Activated CD4-positive, alpha-beta T cell treated with anti-CD3 and anti-CD28 coated beads, Interleukin-2, amount 10 ng/mL, durations not matched to agents 7 days and 5 days (primary cell): ENCODE measurements around the gene FADS3. TPM values are rescaled to one million over a fixed set of nuclear protein-coding genes. Genes with fewer than 3 reads are reported as not detected.

Source experiments
- CTCF ChIA-PET: fragments of 350-600 bp; sonication (Branson Sonifier 250); formaldehyde crosslinking; loops from one replicate; lab custom pipeline; 2021; ENCODE audit warnings: antibody characterized with exemption; lab: Charles Lee
- POLR2A ChIA-PET: fragments of 350-600 bp; sonication (Branson Sonifier 250); formaldehyde crosslinking; loops from one replicate; lab custom pipeline; 2021; ENCODE audit warnings: antibody characterized with exemption; lab: Charles Lee
- DNase-seq: peaks from one replicate; pipeline ENCODE4 v3.0.0-alpha.2; 2020
- H3K27ac Mint-ChIP-seq: one replicate; pipeline ENCODE4 v1.8.0; 2021; ENCODE audit warnings: mild to moderate bottlenecking, moderate library complexity, mixed read lengths
- H3K27me3 Mint-ChIP-seq: one replicate; pipeline ENCODE4 v1.8.0; 2021; ENCODE audit warnings: mixed read lengths
- H3K36me3 Mint-ChIP-seq: one replicate; pipeline ENCODE4 v1.8.0; 2021; ENCODE audit warnings: low read depth, mixed read lengths
- H3K4me1 Mint-ChIP-seq: one replicate; pipeline ENCODE4 v1.8.0; 2021; ENCODE audit warnings: mixed read lengths
- H3K4me3 Mint-ChIP-seq: one replicate; pipeline ENCODE4 v1.8.0; 2021; ENCODE audit warnings: mild to moderate bottlenecking, moderate library complexity, mixed read lengths
- H3K9me3 Mint-ChIP-seq: one replicate; pipeline ENCODE4 v1.8.0; 2021; ENCODE audit warnings: mixed read lengths
- microRNA-seq: library from miRNA; unstranded; fragments of <30 nt; microRNA quantifications from one replicate; pipeline ENCODE4 v1.2.0, GENCODE V29; 2021; ENCODE audit warnings: borderline microRNAs expressed, borderline replicate concordance
- total RNA-seq, 2 experiments: library from RNA; stranded (reverse); gene quantifications; one replicate each; pipeline ENCODE4 v1.2.3, GENCODE V29; 2021

The FADS3 gene
- total RNA-seq, 2 experiments from 2014 or later, result 2.9 to 3.7 TPM

DNA sequence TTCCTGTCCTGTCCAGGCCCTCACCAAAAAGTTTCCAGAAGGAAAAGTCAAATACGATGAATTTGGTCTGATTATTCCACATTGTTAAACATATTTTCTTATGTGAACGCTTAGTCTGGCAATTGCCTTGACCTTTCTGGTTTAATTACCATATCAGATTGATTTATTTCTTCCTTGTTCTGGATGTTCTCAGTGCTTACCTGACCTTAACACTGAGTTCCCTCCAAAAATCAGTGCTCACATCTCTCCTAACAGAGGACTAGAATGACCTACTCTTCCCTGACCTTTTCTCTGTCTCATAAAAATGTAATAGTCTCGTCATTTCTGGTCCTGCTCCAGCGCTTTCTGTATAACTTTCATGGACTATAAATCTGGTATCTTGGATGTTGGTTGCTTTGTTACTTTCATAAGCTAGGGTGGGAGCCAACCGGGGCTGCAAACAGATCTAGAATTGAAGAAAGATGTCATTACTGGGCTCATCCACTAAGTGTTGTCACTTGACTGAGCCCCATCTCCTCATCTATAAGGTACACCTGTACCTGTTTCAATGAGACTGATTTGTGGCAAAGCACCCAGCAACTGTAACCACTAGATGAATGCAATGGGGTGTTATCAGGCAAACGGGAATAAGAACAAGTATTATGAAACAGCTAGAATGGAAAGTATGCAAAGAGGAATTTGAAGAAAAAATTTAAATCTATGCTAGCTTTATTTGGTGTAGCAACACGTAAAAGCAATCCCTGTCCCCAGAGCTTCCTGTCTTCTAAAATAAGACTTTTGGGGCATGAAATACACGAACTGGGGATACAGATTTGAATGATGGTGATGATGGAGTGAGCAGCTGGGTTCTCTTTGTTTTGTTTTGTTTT, 60.9 kb downstream of the FADS3 start:
- CTCF ChIA-PET, result interaction anchor here (1.1 to 3.3 kb wide), 3 partner anchors 12 to 32 kb away, joined by 3 to 12 read pairs (median 11); no protein-coding TSS in a partner anchor
- Mint-ChIP-seq H3K9me3 (no peaks in the 10 kb centered on the region), H3K27me3 (peaks cover 4% of the 10 kb centered on the region), H3K4me3 (peak overlapping the region; percentile 85), H3K36me3 (peaks cover 22% of the 10 kb centered on the region), H3K4me1 (peaks cover 65% of the 10 kb centered on the region), H3K27ac (peak overlapping the region; percentile 63)
- POLR2A ChIA-PET, result interaction anchor here (2.3 kb wide), 1 partner anchor 15 kb away, joined by 9 read pairs; no protein-coding TSS in a partner anchor
- DNase-seq, result no peak

DNA sequence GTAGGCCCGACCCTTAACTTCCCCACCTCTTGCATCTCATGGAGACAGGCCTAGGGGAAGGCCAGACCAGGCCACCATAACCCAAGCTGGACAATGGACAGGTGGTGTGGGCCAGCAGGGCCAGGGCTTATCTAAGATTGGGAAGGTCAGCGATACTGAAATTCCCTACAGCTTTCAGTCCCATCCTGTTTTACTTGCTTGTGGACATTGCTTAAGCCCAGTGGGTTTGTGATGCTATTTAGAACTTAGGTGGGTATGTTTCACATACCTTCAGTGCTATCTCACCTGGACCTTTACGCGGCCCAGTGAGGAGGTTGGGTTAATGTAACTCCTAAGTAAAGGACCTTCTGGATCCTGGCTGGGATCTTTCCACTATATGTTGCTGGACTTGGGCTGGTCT, 61.5 kb downstream of the FADS3 start:
- POLR2A ChIA-PET, result interaction anchor here (2.3 kb wide), 1 partner anchor 14 kb away, joined by 9 read pairs; no protein-coding TSS in a partner anchor
- Mint-ChIP-seq H3K9me3 (no peaks in the 10 kb centered on the region), H3K4me3 (peak overlapping the region; percentile 85), H3K27me3 (peaks cover 4% of the 10 kb centered on the region), H3K36me3 (peaks cover 20% of the 10 kb centered on the region), H3K4me1 (peaks cover 61% of the 10 kb centered on the region), H3K27ac (peak overlapping the region; percentile 93)
- CTCF ChIA-PET, result interaction anchor here (1.2 to 3.3 kb wide), 3 partner anchors 14 to 37 kb away, joined by 3 to 42 read pairs (median 12); partner anchors contain the start of genes FADS1 and FEN1
- DNase-seq, result no peak

GRCh38 chr11:61828629-61829407, 62.5 kb downstream of the FADS3 start:
- H3K27me3 Mint-ChIP-seq, result peaks cover 6% of the 10 kb centered on the region
- ChIA-PET POLR2A (interaction anchor here (0.6 to 2.3 kb wide), 3 partner anchors 13 to 118 kb away, joined by 3 to 9 read pairs (median 3); no protein-coding TSS in a partner anchor), CTCF (interaction anchor here (0.6 to 3.3 kb wide), 11 partner anchors 9 to 596 kb away, joined by 3 to 42 read pairs (median 3); partner anchors contain the start of genes FADS1, FEN1 and TMEM258)
- H3K36me3 Mint-ChIP-seq, result peaks cover 13% of the 10 kb centered on the region
- no peaks in the 10 kb centered on the region for H3K9me3 Mint-ChIP-seq
- H3K27ac Mint-ChIP-seq, result peak overlapping the region; percentile 93
- DNase-seq, result peak; percentile 55
- peak overlapping the region; percentile 85 for H3K4me3 Mint-ChIP-seq
- peaks cover 51% of the 10 kb centered on the region for H3K4me1 Mint-ChIP-seq

DNA sequence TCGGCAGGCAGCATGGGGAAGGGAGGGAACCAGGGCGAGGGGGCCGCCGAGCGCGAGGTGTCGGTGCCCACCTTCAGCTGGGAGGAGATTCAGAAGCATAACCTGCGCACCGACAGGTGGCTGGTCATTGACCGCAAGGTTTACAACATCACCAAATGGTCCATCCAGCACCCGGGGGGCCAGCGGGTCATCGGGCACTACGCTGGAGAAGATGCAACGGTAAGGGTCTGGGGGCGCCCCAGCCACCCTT, 63.0 kb downstream of the FADS3 start:
- Mint-ChIP-seq H3K4me1 (peaks cover 46% of the 10 kb centered on the region), H3K27ac (peak overlapping the region; percentile 93), H3K4me3 (peak overlapping the region; percentile 85), H3K9me3 (no peaks in the 10 kb centered on the region), H3K36me3 (peaks cover 8% of the 10 kb centered on the region), H3K27me3 (peaks cover 6% of the 10 kb centered on the region)
- no peak for DNase-seq
- ChIA-PET POLR2A (interaction anchor here (0.6 to 2.3 kb wide), 2 partner anchors 12 to 31 kb away, joined by 3 to 9 read pairs; no protein-coding TSS in a partner anchor), CTCF (interaction anchor here (0.8 to 3.3 kb wide), 8 partner anchors 10 to 280 kb away, joined by 3 to 42 read pairs (median 4); partner anchors contain the start of genes FADS1, FEN1 and TMEM258)

DNA sequence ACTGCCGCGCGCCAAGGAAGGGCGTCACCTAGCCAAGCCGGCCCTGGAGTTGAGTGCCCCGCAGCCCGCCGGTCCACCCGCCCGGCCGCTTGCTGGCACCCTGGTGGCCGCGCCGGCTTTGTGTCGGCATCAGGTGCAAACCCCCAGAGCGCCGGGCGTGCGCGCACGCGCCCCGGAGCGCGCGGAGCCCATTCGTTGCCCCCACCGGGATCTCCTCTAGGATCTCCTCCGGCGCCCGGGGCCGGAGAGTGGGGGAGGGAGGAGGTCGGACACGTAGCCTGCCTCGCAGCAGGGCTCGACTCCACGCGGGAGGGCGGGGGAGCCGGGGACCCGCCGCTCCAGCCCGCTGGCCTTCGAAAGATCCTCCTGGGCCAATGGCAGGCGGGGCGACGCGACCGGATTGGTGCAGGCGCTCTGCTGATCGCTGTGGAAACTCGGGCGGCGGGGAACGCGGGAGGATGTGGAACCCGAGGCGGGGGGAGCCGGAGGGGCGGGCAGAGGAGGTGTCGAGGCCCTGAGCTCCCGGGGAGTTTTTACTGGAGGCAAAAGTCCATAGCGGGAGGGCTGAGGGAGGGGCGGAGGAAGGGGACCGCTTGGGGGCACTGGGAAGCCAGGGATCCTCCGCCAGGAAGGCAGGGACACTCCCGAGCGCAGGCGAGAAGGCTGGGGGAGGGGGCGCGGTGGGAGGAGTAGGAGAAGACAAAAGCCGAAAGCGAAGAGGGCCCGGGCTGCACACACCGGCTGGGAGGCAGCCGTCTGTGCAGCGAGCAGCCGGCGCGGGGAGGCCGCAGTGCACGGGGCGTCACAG, 63.6 kb downstream of the FADS3 start, which contains the start of gene FADS2:
Gene FADS2, plus strand, starts transcription at position 730 of the 808 bp plus-strand sequence. CDS start 91 bp downstream, outside the sequence.
- POLR2A ChIA-PET, result interaction anchor here (2.3 kb wide), 1 partner anchor 12 kb away, joined by 9 read pairs; no protein-coding TSS in a partner anchor
- Mint-ChIP-seq H3K27ac (peak within 1 kb of the TSS; percentile 93), H3K4me1 (peaks cover 41% of the 10 kb centered on the region), H3K4me3 (peak within 1 kb of the TSS; percentile 85), H3K9me3 (no peaks in the 10 kb centered on the region), H3K36me3 (peaks cover 6% of the 10 kb centered on the region), H3K27me3 (peaks cover 6% of the 10 kb centered on the region)
- DNase-seq, result peak; percentile 91
- CTCF ChIA-PET, result interaction anchor here (0.8 to 3.3 kb wide), 7 partner anchors 11 to 255 kb away, joined by 3 to 42 read pairs (median 4); partner anchors contain the start of genes FADS1, FEN1 and TMEM258

- peak overlapping the region; percentile 93 for H3K27ac Mint-ChIP-seq
- H3K27me3 Mint-ChIP-seq, result peaks cover 6% of the 10 kb centered on the region
- POLR2A ChIA-PET, result no interaction called here
- peaks cover 34% of the 10 kb centered on the region for H3K4me1 Mint-ChIP-seq
- peak; percentile 10 for DNase-seq
- CTCF ChIA-PET, result interaction anchor here (1.0 to 3.3 kb wide), 2 partner anchors 11 to 33 kb away, joined by 4 to 42 read pairs; partner anchors contain the start of gene FADS1
- peak overlapping the region; percentile 85 for H3K4me3 Mint-ChIP-seq
- H3K9me3 Mint-ChIP-seq, result no peaks in the 10 kb centered on the region
- peaks cover 6% of the 10 kb centered on the region for H3K36me3 Mint-ChIP-seq
Observed at GRCh38 chr11:61826930-61827570, 64.3 kb downstream of the FADS3 start.

Small RNA genes lying within 50 kb of the gene (microRNA-seq; reads per million reads assigned to microRNA genes)
- not detected for gene MIR6746

Other genes starting within 250 kb of the FADS3 start
- under 1 TPM; 0.44 to 0.45 TPM for gene DAGLA, start 211.2 kb downstream of the FADS3 start, total RNA-seq
- gene MYRF, start 138.9 kb downstream of the FADS3 start, total RNA-seq, result 1 to 10 TPM; 1.1 to 1.2 TPM
- gene TMEM258, start 98.9 kb downstream of the FADS3 start, total RNA-seq, result 100 to 1,000 TPM; 154 to 160 TPM
- 100 to 1,000 TPM in 1 of 2 experiments, 10 to 100 TPM in 1; 98.6 to 118 TPM for gene FEN1, start 98.6 kb downstream of the FADS3 start, total RNA-seq
- gene FADS1, start 74.5 kb downstream of the FADS3 start, total RNA-seq, result 10 to 100 TPM; 25.7 to 27.1 TPM
- 100 to 1,000 TPM; 128 to 135 TPM for gene FADS2, start 63.2 kb downstream of the FADS3 start, total RNA-seq
- not detected for gene RAB3IL1, start 26.0 kb upstream of the FADS3 start, total RNA-seq
- not detected for gene BEST1, start 58.8 kb upstream of the FADS3 start, total RNA-seq
- gene FTH1, start 76.1 kb upstream of the FADS3 start, total RNA-seq, result 100 to 1,000 TPM; 751 to 840 TPM
- gene INCENP, start 232.5 kb upstream of the FADS3 start, total RNA-seq, result 100 to 1,000 TPM; 200 to 204 TPM